ENCODE data around the gene ORC5. TPM values are rescaled to one million over a fixed set of nuclear protein-coding genes. Genes with fewer than 3 reads are reported as not detected.
A peak's percentile ranks its signal among the peaks of the same experiment; 100 is the strongest.

Gene ORC5
- total RNA-seq, 3 donors from 2014 or later: 13.3 to 29.9 (median 26.5) TPM

DNA sequence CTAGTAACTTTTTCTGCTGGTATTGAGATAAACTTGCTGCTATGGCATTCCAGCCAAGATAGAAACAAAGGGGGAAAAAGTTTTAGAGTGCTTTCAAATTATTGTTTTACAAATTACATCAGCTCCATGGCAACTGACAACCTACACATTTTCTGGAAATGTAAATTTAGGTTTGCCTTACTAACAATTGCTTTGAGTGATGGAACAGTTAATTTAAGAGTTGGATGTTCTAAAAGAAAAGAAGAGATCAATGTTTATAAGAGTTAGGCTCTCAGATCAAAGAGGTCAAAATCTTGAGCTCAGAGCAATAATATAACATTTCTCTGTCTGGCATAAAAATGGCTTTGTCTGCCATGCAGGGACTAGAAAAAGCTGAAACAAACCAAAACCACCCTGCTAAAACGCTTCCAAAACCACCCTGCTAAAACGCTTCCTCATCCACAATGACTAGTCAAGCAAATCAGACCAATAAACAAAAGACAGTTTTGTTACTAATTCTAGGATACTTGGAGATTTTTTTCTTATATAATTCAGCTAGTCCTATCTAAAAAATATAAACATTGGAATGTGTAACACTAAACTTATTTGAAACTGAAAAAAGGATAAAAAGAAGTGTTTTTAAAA lies 32.3 kb downstream of the ORC5 start:
- Histone ChIP-seq H3K27ac (no peak overlapping the region), H3K27me3 (no peaks in the 10 kb centered on the region), H3K4me1 (no peaks in the 10 kb centered on the region), H3K36me3 (no peaks in the 10 kb centered on the region), H3K4me3 (no peak overlapping the region), H3K9me3 (no peaks in the 10 kb centered on the region)
- DNase-seq (ENCODE audit: low spot score in 2 of 2): no peak
- TF ChIP-seq POLR2AphosphoS5 (IDR thresholded peaks at IDR 0.05): no peak
- TF ChIP-seq POLR2A (IDR thresholded peaks at IDR 0.05): no peak
- TF ChIP-seq, protein P1, sequence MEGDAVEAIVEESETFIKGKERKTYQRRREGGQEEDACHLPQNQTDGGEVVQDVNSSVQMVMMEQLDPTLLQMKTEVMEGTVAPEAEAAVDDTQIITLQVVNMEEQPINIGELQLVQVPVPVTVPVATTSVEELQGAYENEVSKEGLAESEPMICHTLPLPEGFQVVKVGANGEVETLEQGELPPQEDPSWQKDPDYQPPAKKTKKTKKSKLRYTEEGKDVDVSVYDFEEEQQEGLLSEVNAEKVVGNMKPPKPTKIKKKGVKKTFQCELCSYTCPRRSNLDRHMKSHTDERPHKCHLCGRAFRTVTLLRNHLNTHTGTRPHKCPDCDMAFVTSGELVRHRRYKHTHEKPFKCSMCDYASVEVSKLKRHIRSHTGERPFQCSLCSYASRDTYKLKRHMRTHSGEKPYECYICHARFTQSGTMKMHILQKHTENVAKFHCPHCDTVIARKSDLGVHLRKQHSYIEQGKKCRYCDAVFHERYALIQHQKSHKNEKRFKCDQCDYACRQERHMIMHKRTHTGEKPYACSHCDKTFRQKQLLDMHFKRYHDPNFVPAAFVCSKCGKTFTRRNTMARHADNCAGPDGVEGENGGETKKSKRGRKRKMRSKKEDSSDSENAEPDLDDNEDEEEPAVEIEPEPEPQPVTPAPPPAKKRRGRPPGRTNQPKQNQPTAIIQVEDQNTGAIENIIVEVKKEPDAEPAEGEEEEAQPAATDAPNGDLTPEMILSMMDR (IDR thresholded peaks at IDR 0.05): no peak
- intact Hi-C loops (cut with DNase I; ENCODE audit: low total_unique reads): loop anchor here (5.0 kb wide), 1 partner anchor 1272 kb away; no protein-coding TSS in a partner anchor

DNA sequence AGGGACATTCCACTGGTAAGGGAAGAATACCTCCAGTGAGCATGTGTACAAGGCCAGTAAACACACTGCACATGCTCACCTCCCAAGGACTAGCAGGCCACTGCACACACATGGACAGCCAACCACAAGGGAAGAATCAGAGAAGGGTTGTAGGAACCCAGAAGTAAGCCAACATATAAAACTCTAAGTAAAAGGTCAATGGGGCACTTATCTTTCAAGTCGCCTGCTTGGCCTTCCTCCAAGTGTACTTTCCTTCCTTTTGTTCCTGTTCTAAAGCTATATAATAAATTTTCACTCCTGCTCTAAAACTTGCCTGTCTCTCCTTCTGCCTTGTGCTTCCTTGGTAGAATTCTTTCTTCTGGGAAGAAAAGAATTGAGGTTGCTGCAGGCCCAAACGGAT lies 33.0 kb downstream of the ORC5 start:
- Histone ChIP-seq H3K4me3 (no peak overlapping the region), H3K4me1 (no peaks in the 10 kb centered on the region), H3K27me3 (no peaks in the 10 kb centered on the region), H3K27ac (no peak overlapping the region), H3K9me3 (no peaks in the 10 kb centered on the region), H3K36me3 (no peaks in the 10 kb centered on the region)
- no peak for TF ChIP-seq POLR2AphosphoS5 (IDR thresholded peaks at IDR 0.05)
- TF ChIP-seq POLR2A (IDR thresholded peaks at IDR 0.05): no peak
- TF ChIP-seq, protein P1 (IDR thresholded peaks at IDR 0.05): no peak
- intact Hi-C loops (cut with DNase I; ENCODE audit: low total_unique reads): loop anchor here (5.0 kb wide), 1 partner anchor 1273 kb away; no protein-coding TSS in a partner anchor
- no peak for DNase-seq (ENCODE audit: low spot score in 2 of 2)

DNA sequence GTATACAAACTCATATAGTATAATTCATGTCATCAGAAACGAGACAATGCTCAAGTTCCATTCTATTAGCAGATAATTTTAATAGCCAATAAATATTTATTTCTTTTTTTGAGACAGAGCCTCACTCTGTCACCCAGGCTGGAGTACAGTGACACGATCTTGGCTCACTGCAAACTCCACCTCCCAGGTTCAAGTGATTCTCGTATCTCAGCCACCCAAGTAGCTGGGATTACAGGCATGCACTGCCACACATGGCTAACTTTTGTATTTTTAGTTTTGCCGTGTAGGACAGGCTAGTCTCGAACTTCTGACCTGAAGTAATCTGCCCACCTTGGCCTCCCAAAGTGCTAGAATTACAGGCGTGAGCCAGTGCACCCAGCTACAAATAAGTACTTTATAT lies 45.7 kb downstream of the ORC5 start:
- no peak for DNase-seq (ENCODE audit: low spot score in 2 of 2)
- Histone ChIP-seq H3K27ac (no peak overlapping the region), H3K9me3 (no peaks in the 10 kb centered on the region), H3K4me3 (no peak overlapping the region), H3K4me1 (no peaks in the 10 kb centered on the region), H3K36me3 (no peaks in the 10 kb centered on the region), H3K27me3 (no peaks in the 10 kb centered on the region)
- intact Hi-C loops (cut with DNase I; ENCODE audit: low total_unique reads): no loop called here
- TF ChIP-seq POLR2AphosphoS5 (IDR thresholded peaks at IDR 0.05) (no peak), POLR2A (IDR thresholded peaks at IDR 0.05) (no peak)
- TF ChIP-seq, protein P1 (IDR thresholded peaks at IDR 0.05): no peak

DNA sequence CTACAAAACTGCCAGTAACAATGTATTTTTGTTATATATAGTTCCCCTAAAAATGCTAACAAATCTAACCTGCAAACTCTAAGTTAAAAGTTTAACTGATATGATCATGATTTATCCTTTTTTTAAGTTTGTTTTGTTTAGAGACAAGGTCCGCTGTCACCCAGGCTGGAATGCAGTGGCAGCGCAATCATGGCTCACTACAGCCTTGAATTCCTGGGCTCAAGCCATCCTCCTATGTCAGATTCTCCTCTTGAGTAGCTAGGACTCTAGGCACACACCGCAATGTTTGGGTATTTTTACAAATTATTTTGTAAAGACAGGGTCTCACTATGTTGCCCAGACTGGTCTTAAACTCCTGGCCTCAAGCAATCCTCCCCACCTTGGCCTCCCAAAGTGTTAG lies 46.6 kb downstream of the ORC5 start:
- no peaks in the 10 kb centered on the region for H3K9me3 ChIP-seq
- TF ChIP-seq POLR2A (IDR thresholded peaks at IDR 0.05): no peak
- TF ChIP-seq POLR2AphosphoS5 (IDR thresholded peaks at IDR 0.05): no peak
- TF ChIP-seq, protein P1 (IDR thresholded peaks at IDR 0.05): no peak
- H3K4me1 ChIP-seq: no peaks in the 10 kb centered on the region
- H3K4me3 ChIP-seq: no peak overlapping the region
- H3K27me3 ChIP-seq: no peaks in the 10 kb centered on the region
- no peak overlapping the region for H3K27ac ChIP-seq
- intact Hi-C loops (cut with DNase I; ENCODE audit: low total_unique reads): no loop called here
- DNase-seq (ENCODE audit: low spot score in 2 of 2): no peak
- no peaks in the 10 kb centered on the region for H3K36me3 ChIP-seq

DNA sequence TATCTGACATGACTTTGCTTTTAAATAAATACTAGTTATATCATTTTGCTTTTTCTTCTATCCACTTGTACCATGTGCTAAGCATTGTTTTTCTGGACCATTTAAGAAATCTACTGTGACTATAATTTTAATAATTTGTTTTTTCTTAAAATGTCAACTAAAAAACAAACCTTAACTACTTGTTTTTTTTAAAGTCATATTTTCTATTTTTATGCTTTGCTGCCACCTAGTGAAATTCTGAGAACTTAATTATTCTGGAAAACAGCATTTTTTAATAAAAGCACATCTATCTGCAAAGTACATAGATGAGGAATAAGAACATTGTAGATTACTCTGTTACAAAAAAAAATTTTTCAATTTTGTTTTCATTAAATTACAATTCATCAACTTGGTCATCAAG lies 47.4 kb downstream of the ORC5 start:
- Histone ChIP-seq H3K9me3 (no peaks in the 10 kb centered on the region), H3K4me3 (no peak overlapping the region), H3K27ac (no peak overlapping the region), H3K36me3 (no peaks in the 10 kb centered on the region), H3K4me1 (no peaks in the 10 kb centered on the region), H3K27me3 (no peaks in the 10 kb centered on the region)
- intact Hi-C loops (cut with DNase I; ENCODE audit: low total_unique reads): no loop called here
- TF ChIP-seq POLR2AphosphoS5 (IDR thresholded peaks at IDR 0.05): no peak
- TF ChIP-seq, protein P1 (IDR thresholded peaks at IDR 0.05): peak in 2 of 3 donors; percentile 12 to 29
- no peak for DNase-seq (ENCODE audit: low spot score in 2 of 2)
